Panc1 (cell line): ENCODE data around the gene KMT5B. TPM values are rescaled to one million over a fixed set of nuclear protein-coding genes. Genes with fewer than 3 reads are reported as not detected.

Source experiments
- ATAC-seq: fragments of 200-7000 bp; cut with Tn5 transposase; 2 replicates; pipeline ENCODE4 v1.9.1; 2020; ENCODE audit warnings: mild to moderate bottlenecking, moderate library complexity
- BruUV-seq: library from RNA; stranded (reverse); fragments of 400-500 nt; replicated peaks from 2 replicates; lab custom pipeline; 2021; lab: Mats Ljungman, UMichigan
- CTCF ChIA-PET: fragments of 300-600 bp; sonication (Branson Sonifier 250); formaldehyde crosslinking; loops from one replicate; lab custom pipeline; 2022; ENCODE audit warnings: antibody characterized with exemption; lab: Charles Lee
- POLR2A ChIA-PET: fragments of 300-600 bp; sonication (Branson Sonifier 250); formaldehyde crosslinking; loops from one replicate; lab custom pipeline; 2022; ENCODE audit warnings: antibody characterized with exemption; lab: Charles Lee
- DNase-seq: peaks from one replicate; pipeline ENCODE4 v3.0.0-alpha.2; 2010; ENCODE audit warnings: low read depth, low spot score
- H3K27ac ChIP-seq: 2 replicates; pipeline ENCODE4 v1.5.1; 2011; ENCODE audit warnings: mild to moderate bottlenecking, low read length, inconsistent platforms
- H3K27me3 ChIP-seq: fragments of 200-500 bp; sonication (Bioruptor generic); 2 replicates; pipeline ENCODE4 v1.6.0; 2014; ENCODE audit warnings: low read length, inconsistent platforms; ENCODE audit not compliant: control insufficient read depth, insufficient read depth
- H3K36me3 ChIP-seq: fragments of 200-500 bp; sonication (Bioruptor generic); 2 replicates; pipeline ENCODE4 v1.5.1; 2014; ENCODE audit warnings: inconsistent platforms, mild to moderate bottlenecking, low read length, moderate library complexity; ENCODE audit not compliant: control insufficient read depth, insufficient read depth
- H3K4me1 ChIP-seq: 2 replicates; pipeline ENCODE4 v1.5.1; 2011; ENCODE audit warnings: inconsistent platforms, mild to moderate bottlenecking, low read length, moderate library complexity; ENCODE audit not compliant: control insufficient read depth, insufficient read depth
- H3K4me3 ChIP-seq, 2 experiments: 2 replicates each; pipeline ENCODE4 v1.5.1; 2011 to 2012; ENCODE audit warnings: low read depth in 2 of 2, low read length in 2 of 2, mild to moderate bottlenecking in 2 of 2, inconsistent platforms in 1 of 2, moderate library complexity in 1 of 2
- H3K9me3 ChIP-seq: fragments of 200-500 bp; sonication (Bioruptor generic); 2 replicates; pipeline ENCODE4 v1.5.1; 2014; ENCODE audit warnings: low read depth, mild to moderate bottlenecking, inconsistent platforms, low read length, moderate library complexity; ENCODE audit not compliant: control insufficient read depth, insufficient read depth
- CTCF ChIP-seq: fragments of 450-650 bp; IDR thresholded peaks from 2 replicates; pipeline ENCODE4 v1.5.1; 2017; ENCODE audit warnings: mild to moderate bottlenecking
- POLR2AphosphoS5 ChIP-seq: IDR thresholded peaks from 2 replicates; pipeline ENCODE4 v1.6.1; 2012; ENCODE audit warnings: mild to moderate bottlenecking, low read depth, low read length, moderate library complexity
- REST ChIP-seq, 2 experiments: IDR thresholded peaks; 2 replicates each; pipeline ENCODE4 v1.6.1; 2011 to 2012; ENCODE audit warnings: low read depth in 2 of 2, control low read depth in 1 of 2, low read length in 1 of 2, mild to moderate bottlenecking in 1 of 2, moderate library complexity in 1 of 2; ENCODE audit not compliant: insufficient read depth in 1 of 2
- SIN3A ChIP-seq: IDR thresholded peaks from 2 replicates; pipeline ENCODE4 v1.6.1; 2012; ENCODE audit warnings: low read depth, mild to moderate bottlenecking, low read length, moderate library complexity, borderline replicate concordance; ENCODE audit not compliant: insufficient read depth
- TCF7L2 ChIP-seq: IDR thresholded peaks from 2 replicates; pipeline ENCODE4 v1.6.1; 2011; ENCODE audit warnings: mild to moderate bottlenecking, low read depth, low read length, inconsistent platforms
- in situ Hi-C: cut with HindIII; loops from 2 replicates; pipeline ENCODE4 v1.10.0; 2016; ENCODE audit warnings: low sequenced_read_pairs, low pct_unique_long_range_greater_than_20kb
- intact Hi-C: fragments of 100-400 bp; cut with micrococcal nuclease; formaldehyde crosslinking; loops from one replicate; pipeline ENCODE4 v1.10.0; 2022; ENCODE audit not compliant: unreplicated experiment
- total RNA-seq: library from RNA; stranded (reverse); gene quantifications from one replicate; pipeline ENCODE4 v1.2.1, GENCODE V29; 2021; ENCODE audit not compliant: unreplicated experiment

The KMT5B gene
- total RNA-seq, 1 experiment from 2014 or later, result 48.6 TPM

GRCh38 chr11:68189888-68190287, 23.2 kb downstream of the KMT5B start:
- POLR2A ChIA-PET, result interaction anchor here (0.6 to 0.9 kb wide), 2 partner anchors 13 to 87 kb away, joined by 3 read pairs; no protein-coding TSS in a partner anchor
- peaks cover 5% of the 10 kb centered on the region; the same call in 1 of the 2 replicates for H3K36me3 ChIP-seq
- ATAC-seq, result no peak
- TF ChIP-seq POLR2AphosphoS5 (no peak), TCF7L2 (no peak), SIN3A (no peak), REST (IDR thresholded peaks at IDR 0.05; ENCODE audit: insufficient read depth in 1 of 2, low read depth in 2 of 2, low read length in 1 of 2) (no peak), CTCF (no peak)
- 0 out of 2 replicates have a peak, but pooled peaks cover 3% of the 10 kb centered on the region for H3K4me1 ChIP-seq
- no peaks in the 10 kb centered on the region for H3K9me3 ChIP-seq
- H3K27ac ChIP-seq, result no peak overlapping the region
- no peak overlapping the region for H3K4me3 ChIP-seq
- BruUV-seq, result no TSS peak
- CTCF ChIA-PET, result no interaction called here
- intact Hi-C loops, result no loop called here
- no peak for DNase-seq
- no peaks in the 10 kb centered on the region for H3K27me3 ChIP-seq
- in situ Hi-C loops, result no loop called here

GRCh38 chr11:68189082-68189481, 24.0 kb downstream of the KMT5B start:
- Histone ChIP-seq H3K36me3 (peaks cover 5% of the 10 kb centered on the region; the same call in 1 of the 2 replicates), H3K4me3 (no peak overlapping the region), H3K27me3 (no peaks in the 10 kb centered on the region), H3K27ac (no peak overlapping the region), H3K4me1 (0 out of 2 replicates have a peak, but pooled peaks cover 3% of the 10 kb centered on the region), H3K9me3 (no peaks in the 10 kb centered on the region)
- ATAC-seq (no peak), DNase-seq (no peak)
- TF ChIP-seq POLR2AphosphoS5, result no peak
- TF ChIP-seq TCF7L2, result no peak
- TF ChIP-seq CTCF, result no peak
- TF ChIP-seq SIN3A, result no peak
- TF ChIP-seq REST (IDR thresholded peaks at IDR 0.05; ENCODE audit: insufficient read depth in 1 of 2, low read depth in 2 of 2, low read length in 1 of 2), result no peak
- in situ Hi-C loops, result no loop called here
- intact Hi-C loops, result no loop called here
- BruUV-seq, result no TSS peak
- ChIA-PET CTCF (no interaction called here), POLR2A (no interaction called here)
